Retinal pigment epithelial cell (primary cell): ENCODE data around the gene RTRAF.

ENCODE experiments used
- DNase-seq: peaks from one replicate; pipeline ENCODE4 v3.0.0-alpha.2; 2010; ENCODE audit warnings: low read depth
- H3K4me3 ChIP-seq: 2 replicates; pipeline ENCODE4 v1.5.1; 2011; ENCODE audit warnings: mild to moderate bottlenecking, low read length, control low read depth, moderate library complexity
- TF ChIP-seq, protein P1 (sequence below): conservative IDR thresholded peaks from 2 replicates; pipeline ENCODE4 v1.5.1; 2011; ENCODE audit warnings: low read depth, low read length, control low read depth, inconsistent platforms

Gene RTRAF

GRCh38 chr14:52042371-52043289, 53.3 kb downstream of the RTRAF start:
- DNase-seq, result peak; percentile 77
- no peak overlapping the region for H3K4me3 ChIP-seq
- TF ChIP-seq, protein P1, sequence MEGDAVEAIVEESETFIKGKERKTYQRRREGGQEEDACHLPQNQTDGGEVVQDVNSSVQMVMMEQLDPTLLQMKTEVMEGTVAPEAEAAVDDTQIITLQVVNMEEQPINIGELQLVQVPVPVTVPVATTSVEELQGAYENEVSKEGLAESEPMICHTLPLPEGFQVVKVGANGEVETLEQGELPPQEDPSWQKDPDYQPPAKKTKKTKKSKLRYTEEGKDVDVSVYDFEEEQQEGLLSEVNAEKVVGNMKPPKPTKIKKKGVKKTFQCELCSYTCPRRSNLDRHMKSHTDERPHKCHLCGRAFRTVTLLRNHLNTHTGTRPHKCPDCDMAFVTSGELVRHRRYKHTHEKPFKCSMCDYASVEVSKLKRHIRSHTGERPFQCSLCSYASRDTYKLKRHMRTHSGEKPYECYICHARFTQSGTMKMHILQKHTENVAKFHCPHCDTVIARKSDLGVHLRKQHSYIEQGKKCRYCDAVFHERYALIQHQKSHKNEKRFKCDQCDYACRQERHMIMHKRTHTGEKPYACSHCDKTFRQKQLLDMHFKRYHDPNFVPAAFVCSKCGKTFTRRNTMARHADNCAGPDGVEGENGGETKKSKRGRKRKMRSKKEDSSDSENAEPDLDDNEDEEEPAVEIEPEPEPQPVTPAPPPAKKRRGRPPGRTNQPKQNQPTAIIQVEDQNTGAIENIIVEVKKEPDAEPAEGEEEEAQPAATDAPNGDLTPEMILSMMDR, result no peak

DNA sequence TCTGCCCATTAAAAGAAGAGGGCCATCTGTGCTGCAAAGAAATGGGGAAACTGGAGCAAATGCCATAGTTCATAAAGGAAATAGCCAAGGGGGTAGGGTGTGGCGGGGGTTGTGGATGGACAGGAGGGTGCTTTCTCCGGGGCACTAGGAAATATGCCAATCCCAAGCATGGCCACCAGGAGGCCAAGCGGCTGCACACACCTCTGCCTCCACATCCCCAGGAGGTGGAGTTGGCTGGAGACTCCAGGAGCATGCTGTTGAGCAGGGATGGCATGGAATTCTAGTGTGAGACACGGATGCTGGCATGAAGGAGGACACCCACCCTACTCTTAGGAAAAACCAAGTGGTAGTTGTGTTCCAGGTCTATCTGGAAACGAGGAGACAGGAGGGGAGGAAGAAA, 54.3 kb downstream of the RTRAF start:
- TF ChIP-seq, protein P1, result peak; percentile 61
- DNase-seq, result no peak
- H3K4me3 ChIP-seq, result no peak overlapping the region

DNA sequence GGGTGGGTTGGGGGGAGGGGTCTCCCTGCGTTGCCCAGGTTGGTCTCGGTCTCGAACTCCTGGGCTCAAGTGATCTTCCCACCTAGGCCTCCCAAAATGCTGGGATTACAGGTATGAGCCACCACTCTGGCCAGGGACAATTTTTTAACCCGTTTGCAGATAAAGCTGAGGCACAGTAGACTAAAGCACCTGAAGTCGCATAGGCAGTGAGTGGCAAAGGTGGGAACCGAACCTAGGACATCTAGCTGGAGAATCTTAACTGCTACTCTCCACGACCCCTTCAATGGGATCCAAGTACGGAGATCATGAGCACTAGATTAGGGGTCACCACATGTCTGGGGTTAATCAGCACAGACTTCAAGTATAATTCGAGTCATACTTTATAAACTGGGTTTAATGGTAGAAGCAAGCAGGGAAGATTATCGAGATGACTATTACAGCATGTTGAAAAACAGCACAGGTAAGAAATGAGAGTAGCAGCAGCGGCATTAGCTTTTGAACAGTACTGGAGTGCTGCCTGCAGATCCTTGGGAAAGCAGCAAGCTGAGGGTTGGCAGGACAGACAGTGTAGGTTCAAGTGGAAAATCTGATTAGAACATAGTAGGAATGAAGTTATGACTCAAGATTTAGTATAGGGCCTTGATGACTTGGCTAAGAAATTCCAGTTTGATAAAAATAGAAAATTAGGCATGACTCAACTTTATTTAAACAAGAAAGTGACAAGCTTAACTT, 55.6 kb downstream of the RTRAF start:
- TF ChIP-seq, protein P1, result no peak
- peak; percentile 89 for DNase-seq
- no peak overlapping the region for H3K4me3 ChIP-seq

- H3K4me3 ChIP-seq, result no peak overlapping the region
- no peak for DNase-seq
- TF ChIP-seq, protein P1, result no peak
Observed at GRCh38 chr14:52046376-52046917, 57.1 kb downstream of the RTRAF start.

DNA sequence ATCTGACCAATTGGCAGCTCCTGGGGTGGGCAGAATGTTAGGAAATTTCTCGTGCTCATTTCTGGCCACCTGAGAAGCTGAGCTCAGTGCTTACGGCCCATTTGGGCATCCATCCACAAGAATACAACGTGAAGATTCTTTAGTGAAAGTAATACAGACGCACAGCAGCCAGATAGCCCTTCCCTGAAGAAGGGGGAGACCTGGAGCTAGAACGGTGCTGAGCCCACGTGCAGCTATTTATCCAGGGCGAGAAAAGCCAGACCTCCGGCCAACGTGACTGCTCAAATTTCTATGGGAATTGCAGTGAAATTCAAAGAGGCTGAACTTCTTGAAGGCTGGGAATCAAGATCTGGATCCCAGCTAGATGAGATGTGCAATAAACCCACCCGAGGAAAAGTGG, 58.8 kb downstream of the RTRAF start:
- TF ChIP-seq, protein P1, result no peak
- no peak overlapping the region for H3K4me3 ChIP-seq
- no peak for DNase-seq

DNA sequence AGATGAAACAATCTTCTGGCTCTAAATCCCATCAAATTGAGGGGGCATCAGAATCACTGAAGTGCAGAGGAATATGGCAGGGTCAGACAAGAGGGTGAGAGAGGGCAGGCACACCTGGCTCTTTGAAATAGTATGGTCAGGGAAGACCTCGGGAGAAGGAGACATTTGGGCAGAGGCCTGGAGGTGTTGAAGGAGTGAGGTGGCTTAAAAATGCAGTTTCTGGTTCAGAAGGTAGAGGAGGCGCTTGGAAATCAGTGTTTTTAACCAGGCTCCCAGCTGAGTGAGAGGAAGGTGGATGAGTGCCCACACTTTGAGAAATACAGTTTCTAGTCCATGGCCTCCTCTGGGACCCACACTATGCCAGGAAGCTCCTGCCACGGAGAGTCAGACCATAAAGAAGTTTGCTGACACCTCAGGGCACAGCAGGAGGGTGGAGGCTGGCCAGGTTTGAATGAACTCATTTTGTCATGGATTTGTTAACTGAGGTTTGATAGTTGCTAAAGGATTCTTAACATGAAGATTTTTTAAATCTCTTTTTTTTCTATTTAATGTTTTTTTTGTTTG, 59.4 kb downstream of the RTRAF start:
- TF ChIP-seq, protein P1, result no peak
- H3K4me3 ChIP-seq, result no peak overlapping the region
- no peak for DNase-seq
